ENCODE results near the gene TNNI2.

- TF ChIP-seq CTCF (IDR thresholded peaks at IDR 0.05), result no peak
- no peak for TF ChIP-seq POLR2A (IDR thresholded peaks at IDR 0.05)
Observed at GRCh38 chr11:1845095-1845429, 6.3 kb downstream of the TNNI2 start.
